Body of pancreas (tissue), 4 donors: ENCODE measurements around the gene AQP6.

Source experiments
- POLR2A ChIP-seq, 3 donors: fragments of 450-650 bp; IDR thresholded peaks; one replicate each; pipeline ENCODE4 v1.6.1; 2016; ENCODE audit warnings: antibody characterized with exemption in 3 of 3, mild to moderate bottlenecking in 2 of 3
- TF ChIP-seq, protein P1 (sequence below), 7 experiments: fragments of 450-650 bp in 4 of 7; fragments of 200-600 bp in 3 of 7; sonication (generic) in 3 of 7; IDR thresholded peaks; one replicate each; pipeline ENCODE4 v1.5.1; 2016 to 2019; ENCODE audit warnings: antibody characterized with exemption in 7 of 7

DNA sequence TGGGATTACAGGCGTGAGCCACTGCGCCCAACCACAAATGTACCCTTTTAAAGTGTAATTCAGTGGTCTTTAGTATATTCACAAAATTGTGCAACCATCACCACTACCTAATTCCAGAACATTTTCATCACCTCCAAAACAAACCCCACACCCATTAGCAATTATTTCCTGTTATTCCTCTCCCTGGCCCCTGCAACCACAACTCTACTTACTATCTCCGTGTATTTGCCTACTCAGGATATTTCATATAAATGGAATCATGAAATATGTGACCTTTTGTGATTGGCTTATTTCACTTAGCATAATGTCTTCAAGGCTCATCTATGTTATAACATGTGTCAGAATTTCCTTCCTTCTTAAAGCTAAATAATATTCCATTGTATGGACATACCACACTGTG is 38.2 kb upstream of the AQP6 start:
- TF ChIP-seq, protein P1, sequence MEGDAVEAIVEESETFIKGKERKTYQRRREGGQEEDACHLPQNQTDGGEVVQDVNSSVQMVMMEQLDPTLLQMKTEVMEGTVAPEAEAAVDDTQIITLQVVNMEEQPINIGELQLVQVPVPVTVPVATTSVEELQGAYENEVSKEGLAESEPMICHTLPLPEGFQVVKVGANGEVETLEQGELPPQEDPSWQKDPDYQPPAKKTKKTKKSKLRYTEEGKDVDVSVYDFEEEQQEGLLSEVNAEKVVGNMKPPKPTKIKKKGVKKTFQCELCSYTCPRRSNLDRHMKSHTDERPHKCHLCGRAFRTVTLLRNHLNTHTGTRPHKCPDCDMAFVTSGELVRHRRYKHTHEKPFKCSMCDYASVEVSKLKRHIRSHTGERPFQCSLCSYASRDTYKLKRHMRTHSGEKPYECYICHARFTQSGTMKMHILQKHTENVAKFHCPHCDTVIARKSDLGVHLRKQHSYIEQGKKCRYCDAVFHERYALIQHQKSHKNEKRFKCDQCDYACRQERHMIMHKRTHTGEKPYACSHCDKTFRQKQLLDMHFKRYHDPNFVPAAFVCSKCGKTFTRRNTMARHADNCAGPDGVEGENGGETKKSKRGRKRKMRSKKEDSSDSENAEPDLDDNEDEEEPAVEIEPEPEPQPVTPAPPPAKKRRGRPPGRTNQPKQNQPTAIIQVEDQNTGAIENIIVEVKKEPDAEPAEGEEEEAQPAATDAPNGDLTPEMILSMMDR (IDR thresholded peaks at IDR 0.05), result no peak
- TF ChIP-seq POLR2A (IDR thresholded peaks at IDR 0.05), result no peak
